Central memory CD8-positive, alpha-beta T cell (primary cell): ENCODE data around the gene NMT1.

Experiments
- ATAC-seq: fragments of 150-1000 bp; cut with Tn5 transposase; replicated peaks from 2 replicates; pipeline ENCODE4 v1.10.0; 2022; ENCODE audit warnings: mild to moderate bottlenecking, moderate FRiP score, moderate number of reproducible peaks; ENCODE audit not compliant: poor library complexity, severe bottlenecking; ENCODE audit errors: extremely low read depth
- DNase-seq, 2 donors: peaks; one replicate each; pipeline ENCODE4 v3.0.0; 2021; ENCODE audit warnings: low spot score in 2 of 2
- H3K27ac Mint-ChIP-seq: one replicate; pipeline ENCODE4 v1.8.0; 2022; ENCODE audit warnings: low read depth, mild to moderate bottlenecking, moderate library complexity, mixed read lengths
- H3K27me3 Mint-ChIP-seq: one replicate; pipeline ENCODE4 v1.8.0; 2022; ENCODE audit warnings: mixed read lengths
- H3K36me3 Mint-ChIP-seq: one replicate; pipeline ENCODE4 v1.8.0; 2022; ENCODE audit warnings: mild to moderate bottlenecking, moderate library complexity, mixed read lengths; ENCODE audit not compliant: insufficient read depth
- H3K4me1 Mint-ChIP-seq: one replicate; pipeline ENCODE4 v1.8.0; 2022; ENCODE audit warnings: mixed read lengths
- H3K4me3 Mint-ChIP-seq: one replicate; pipeline ENCODE4 v1.8.0; 2022; ENCODE audit warnings: mild to moderate bottlenecking, moderate library complexity, mixed read lengths
- H3K9me3 Mint-ChIP-seq: one replicate; pipeline ENCODE4 v1.8.0; 2022; ENCODE audit warnings: mixed read lengths

Gene NMT1

DNA sequence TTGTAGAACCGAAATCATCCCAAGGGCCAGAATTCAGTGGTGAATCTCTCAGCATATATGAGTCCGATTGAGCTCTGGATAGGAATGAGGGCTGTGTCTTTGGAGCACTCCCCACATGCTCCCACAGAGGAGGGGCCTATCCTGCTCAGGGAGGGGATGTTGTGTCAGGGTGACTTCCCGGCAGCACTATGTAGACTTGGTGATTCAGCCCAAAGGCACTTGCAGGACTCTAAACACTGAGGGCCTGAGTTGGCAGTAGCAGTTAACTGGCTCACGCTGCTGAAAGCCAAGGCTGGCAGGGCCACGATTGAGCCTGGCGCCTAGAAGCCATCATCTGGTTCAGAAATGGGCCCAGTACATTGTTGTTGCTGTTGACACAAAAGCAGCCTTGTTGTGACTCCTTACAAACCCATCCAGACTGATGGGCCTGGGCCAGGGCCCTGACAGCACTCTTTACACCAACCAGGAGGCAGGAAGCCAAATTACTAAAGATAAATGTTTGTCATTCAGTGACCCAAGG, 31.9 kb downstream of the NMT1 start:
- no peak for DNase-seq
- peaks cover 54% of the 10 kb centered on the region for H3K36me3 Mint-ChIP-seq

DNA sequence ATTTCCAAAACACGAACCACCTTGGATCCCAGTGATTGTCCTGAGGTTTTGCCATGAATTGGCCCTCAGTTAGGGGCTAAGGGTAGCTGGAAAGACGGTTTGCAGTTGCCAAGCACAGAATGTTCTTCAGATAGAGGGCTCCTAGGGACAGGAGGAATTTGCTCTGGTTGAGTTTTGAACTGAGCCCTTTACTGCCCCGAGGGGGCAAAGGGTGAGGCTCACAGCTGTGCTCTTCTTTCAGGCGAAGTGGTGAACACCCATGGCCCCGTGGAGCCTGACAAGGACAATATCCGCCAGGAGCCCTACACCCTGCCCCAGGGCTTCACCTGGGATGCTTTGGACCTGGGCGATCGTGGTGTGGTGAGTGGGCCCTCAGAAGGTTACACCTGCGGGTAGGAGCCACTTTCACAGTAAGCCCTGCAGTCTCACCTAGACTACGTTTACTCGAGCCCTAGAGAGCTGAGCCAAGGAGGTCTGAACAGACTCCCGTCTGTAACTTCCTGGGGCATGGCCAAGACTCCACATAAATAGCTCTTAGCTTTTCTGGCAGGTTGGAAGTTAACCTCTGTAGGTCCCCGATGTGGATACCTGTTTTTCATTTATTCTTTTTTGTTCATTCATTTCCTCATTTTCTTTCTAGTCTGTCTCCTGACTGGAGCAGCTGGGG, 32.5 kb downstream of the NMT1 start:
- DNase-seq (no peak), ATAC-seq (no peak)
- no peaks in the 10 kb centered on the region for H3K27me3 Mint-ChIP-seq
- H3K4me1 Mint-ChIP-seq = peaks cover 6% of the 10 kb centered on the region
- no peaks in the 10 kb centered on the region for H3K9me3 Mint-ChIP-seq
- no peak overlapping the region for H3K4me3 Mint-ChIP-seq
- no peak overlapping the region for H3K27ac Mint-ChIP-seq
- H3K36me3 Mint-ChIP-seq = peaks cover 49% of the 10 kb centered on the region

More for the DNA sequence above, 31.9 kb downstream of the NMT1 start:
- H3K9me3 Mint-ChIP-seq = no peaks in the 10 kb centered on the region
- H3K27ac Mint-ChIP-seq = no peak overlapping the region
- H3K27me3 Mint-ChIP-seq = no peaks in the 10 kb centered on the region
- peaks cover 6% of the 10 kb centered on the region for H3K4me1 Mint-ChIP-seq
- no peak for ATAC-seq
- no peak overlapping the region for H3K4me3 Mint-ChIP-seq

DNA sequence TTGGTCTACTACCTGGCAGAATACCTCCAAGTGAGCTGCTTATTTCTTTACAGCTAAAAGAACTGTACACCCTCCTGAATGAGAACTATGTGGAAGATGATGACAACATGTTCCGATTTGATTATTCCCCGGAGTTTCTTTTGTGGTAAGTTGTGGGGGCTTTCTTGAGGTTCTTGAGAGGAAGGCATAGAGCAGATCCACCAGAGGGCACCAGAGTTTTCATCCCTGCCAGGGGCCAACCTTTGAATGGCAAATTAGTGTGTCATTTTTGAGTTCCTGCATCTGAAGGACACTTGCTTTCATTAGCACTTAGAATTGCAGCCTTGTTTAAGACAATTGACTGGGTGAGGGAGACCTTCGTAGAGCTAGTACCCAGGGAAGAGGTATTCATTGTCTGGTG, 35.0 kb downstream of the NMT1 start:
- Mint-ChIP-seq H3K9me3 (no peaks in the 10 kb centered on the region), H3K4me1 (peaks cover 6% of the 10 kb centered on the region), H3K27ac (no peak overlapping the region), H3K36me3 (peaks cover 64% of the 10 kb centered on the region), H3K4me3 (no peak overlapping the region), H3K27me3 (no peaks in the 10 kb centered on the region)
- DNase-seq (no peak), ATAC-seq (no peak)

DNA sequence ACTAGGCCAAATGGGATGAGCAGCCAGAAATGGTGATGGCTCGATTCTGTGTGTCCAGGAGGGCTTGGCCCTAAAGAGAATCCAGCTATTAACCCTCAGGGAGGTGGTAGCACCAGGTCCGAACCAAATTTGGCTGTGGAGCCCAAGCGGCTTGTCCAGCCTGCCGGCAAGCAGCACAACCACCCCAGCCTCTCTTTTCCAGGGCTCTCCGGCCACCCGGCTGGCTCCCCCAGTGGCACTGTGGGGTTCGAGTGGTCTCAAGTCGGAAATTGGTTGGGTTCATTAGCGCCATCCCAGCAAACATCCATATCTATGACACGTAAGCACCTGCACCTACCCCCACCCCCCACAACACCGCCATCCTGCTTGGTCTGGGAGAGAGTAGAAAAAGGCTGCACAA, 35.8 kb downstream of the NMT1 start:
- no peak overlapping the region for H3K4me3 Mint-ChIP-seq
- H3K9me3 Mint-ChIP-seq = no peaks in the 10 kb centered on the region
- H3K27ac Mint-ChIP-seq = no peak overlapping the region
- H3K27me3 Mint-ChIP-seq = no peaks in the 10 kb centered on the region
- peaks cover 63% of the 10 kb centered on the region for H3K36me3 Mint-ChIP-seq
- ATAC-seq (no peak), DNase-seq (no peak)
- H3K4me1 Mint-ChIP-seq = peaks cover 6% of the 10 kb centered on the region

DNA sequence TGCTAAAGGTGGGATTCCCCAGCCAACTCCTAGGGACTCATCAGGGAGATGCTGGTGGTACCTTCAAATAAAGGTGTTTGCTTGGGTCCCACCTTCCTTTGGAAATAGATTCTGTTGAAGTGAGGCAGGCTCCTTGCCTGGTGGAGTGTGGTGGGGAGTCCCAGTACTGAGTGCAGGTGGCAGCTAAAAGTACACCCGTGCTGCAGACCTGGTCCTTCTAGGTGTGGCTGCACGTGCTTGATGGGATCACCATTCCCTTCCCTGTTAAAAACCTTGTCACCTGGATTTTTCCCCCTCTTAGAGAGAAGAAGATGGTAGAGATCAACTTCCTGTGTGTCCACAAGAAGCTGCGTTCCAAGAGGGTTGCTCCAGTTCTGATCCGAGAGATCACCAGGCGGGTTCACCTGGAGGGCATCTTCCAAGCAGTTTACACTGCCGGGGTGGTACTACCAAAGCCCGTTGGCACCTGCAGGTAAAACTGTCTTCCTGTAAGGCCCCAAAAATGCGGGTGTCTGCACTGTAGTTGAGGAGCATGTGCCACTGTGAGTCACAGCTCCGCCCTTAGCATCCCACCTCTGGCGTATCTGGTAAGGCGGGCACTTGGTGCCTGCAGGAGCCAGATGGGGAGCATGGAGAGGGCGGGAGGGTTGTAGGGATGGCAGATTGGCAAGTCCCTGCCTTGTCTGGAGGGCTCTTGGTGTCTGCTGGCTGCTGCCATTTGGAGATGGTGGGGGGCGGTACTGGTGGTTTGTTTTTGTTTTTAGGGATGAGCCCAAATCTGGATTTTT, 37.2 kb downstream of the NMT1 start:
- DNase-seq = no peak
- peaks cover 68% of the 10 kb centered on the region for H3K36me3 Mint-ChIP-seq

DNA sequence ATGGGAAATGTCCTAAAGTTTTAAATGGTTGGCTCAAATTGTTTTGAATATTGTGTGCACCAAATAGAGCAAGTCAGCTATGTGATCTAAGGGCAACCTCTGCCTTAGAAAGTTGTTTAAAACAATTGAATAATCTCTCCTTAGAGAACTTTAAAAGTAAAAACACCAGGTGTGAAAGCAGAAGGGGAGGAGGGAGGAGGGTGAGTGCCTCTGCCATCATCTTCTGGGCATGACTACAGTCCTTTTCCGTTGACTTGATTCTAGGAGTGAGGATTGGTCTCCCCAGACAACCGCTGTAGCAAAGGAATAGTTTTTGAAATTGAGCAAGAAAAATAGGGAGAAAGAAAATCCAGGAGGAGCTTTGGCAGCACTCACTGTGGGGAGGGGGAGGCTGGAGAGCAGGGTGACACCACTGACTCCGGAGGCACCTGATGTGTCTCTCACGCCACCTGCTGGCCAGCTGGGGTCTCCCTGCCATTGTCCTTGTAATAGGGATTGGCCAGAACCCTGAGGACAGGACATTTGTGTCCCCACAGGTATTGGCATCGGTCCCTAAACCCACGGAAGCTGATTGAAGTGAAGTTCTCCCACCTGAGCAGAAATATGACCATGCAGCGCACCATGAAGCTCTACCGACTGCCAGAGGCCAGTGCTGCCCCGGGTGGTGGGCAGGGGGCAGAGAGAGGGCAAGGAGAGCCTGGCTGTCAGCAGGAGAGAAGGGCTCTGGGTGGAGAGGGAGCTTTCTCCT, 37.9 kb downstream of the NMT1 start:
- Mint-ChIP-seq H3K27ac (no peak overlapping the region), H3K9me3 (no peaks in the 10 kb centered on the region), H3K27me3 (no peaks in the 10 kb centered on the region), H3K4me3 (no peak overlapping the region), H3K4me1 (peaks cover 6% of the 10 kb centered on the region), H3K36me3 (peaks cover 67% of the 10 kb centered on the region)
- peak; percentile 56 to 65 for DNase-seq
- peak; percentile 75 for ATAC-seq

More for the DNA sequence above, 37.2 kb downstream of the NMT1 start:
- Mint-ChIP-seq H3K27me3 (no peaks in the 10 kb centered on the region), H3K4me1 (peaks cover 6% of the 10 kb centered on the region), H3K9me3 (no peaks in the 10 kb centered on the region), H3K27ac (no peak overlapping the region), H3K4me3 (no peak overlapping the region)
- no peak for ATAC-seq

DNA sequence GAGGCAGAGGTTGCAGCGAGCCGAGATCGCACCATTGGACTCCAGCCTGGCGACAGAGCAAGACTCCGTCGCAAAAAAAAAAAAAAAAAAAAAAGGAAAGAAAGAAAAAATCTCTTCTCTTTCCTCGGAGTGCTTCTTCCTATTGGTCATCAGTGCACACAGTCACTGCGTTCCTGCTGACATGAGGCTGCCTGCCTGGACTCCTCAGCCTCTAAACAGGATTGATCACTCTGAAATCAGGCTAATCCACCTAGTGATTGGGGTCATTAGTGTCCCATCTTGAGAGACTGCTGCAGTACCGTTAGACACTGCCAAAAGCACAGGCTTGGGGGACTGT, 40.4 kb downstream of the NMT1 start:
- no peak for ATAC-seq
- peaks cover 2% of the 10 kb centered on the region for H3K4me1 Mint-ChIP-seq
- H3K4me3 Mint-ChIP-seq = no peak overlapping the region
- DNase-seq = no peak
- no peak overlapping the region for H3K27ac Mint-ChIP-seq
- H3K27me3 Mint-ChIP-seq = no peaks in the 10 kb centered on the region
- no peaks in the 10 kb centered on the region for H3K9me3 Mint-ChIP-seq
- H3K36me3 Mint-ChIP-seq = peaks cover 67% of the 10 kb centered on the region

DNA sequence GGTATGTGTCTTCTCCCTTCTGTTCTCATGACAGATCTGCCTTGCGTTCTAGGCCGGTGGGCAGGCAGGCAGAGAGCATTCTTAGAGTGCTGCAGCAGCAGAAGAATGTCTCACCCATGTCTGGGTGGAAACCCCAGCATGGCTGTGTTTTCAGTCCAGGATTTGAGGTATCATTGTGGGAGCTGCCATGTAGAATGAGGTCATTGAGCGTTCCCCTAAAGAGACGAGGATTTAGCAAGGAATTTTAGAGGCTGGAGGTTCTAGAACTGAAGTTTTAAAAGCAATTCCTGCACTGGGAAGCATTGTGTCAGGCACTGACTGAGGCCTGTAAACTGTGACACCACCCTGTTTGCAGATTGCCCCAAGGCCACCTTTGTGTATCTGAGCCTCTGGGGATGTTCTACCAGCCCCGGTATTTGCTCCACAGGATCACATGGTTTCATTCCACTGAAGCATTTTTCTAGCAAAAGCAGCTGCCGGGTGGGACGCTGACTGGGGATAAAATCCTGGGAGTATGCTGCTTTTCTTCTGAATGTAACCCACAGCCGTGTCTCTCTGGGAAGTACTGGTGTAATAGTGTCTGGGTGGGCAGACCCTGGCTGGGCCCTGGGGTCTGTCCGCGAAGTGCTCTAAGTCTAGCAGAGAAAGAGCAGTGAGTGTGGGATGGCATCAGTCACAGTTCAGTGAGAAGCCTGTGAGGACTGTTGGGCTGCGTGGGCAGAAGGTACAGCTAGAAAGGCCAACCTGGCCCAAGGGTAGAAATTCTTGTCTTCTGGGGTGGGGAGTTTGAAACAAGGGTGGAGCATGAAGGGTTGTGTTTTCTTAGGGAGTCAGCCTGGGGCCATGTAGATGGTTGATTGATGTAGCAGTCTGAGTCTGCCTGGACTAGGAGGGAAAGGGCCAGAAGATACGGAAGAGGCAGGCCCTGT, 41.0 kb downstream of the NMT1 start:
- Mint-ChIP-seq H3K9me3 (no peaks in the 10 kb centered on the region), H3K36me3 (peaks cover 69% of the 10 kb centered on the region), H3K4me3 (no peak overlapping the region), H3K4me1 (no peaks in the 10 kb centered on the region), H3K27ac (peak overlapping the region; percentile 49), H3K27me3 (no peaks in the 10 kb centered on the region)
- ATAC-seq = no peak
- DNase-seq = no peak

DNA sequence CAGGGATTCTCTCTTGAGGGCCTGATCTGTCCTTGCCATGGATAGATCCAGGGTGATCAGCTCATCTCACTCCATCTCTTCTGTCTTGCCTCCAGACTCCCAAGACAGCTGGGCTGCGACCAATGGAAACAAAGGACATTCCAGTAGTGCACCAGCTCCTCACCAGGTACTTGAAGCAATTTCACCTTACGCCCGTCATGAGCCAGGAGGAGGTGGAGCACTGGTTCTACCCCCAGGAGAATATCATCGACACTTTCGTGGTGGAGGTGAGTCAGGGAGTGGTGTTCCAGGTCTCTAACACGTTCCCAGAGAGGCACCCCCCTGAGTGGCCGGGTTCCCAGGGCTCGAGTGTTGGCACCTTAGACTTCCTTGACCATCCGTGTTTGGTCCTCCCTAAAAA, 41.7 kb downstream of the NMT1 start:
- H3K9me3 Mint-ChIP-seq = no peaks in the 10 kb centered on the region
- no peak overlapping the region for H3K27ac Mint-ChIP-seq
- peaks cover 70% of the 10 kb centered on the region for H3K36me3 Mint-ChIP-seq
- H3K27me3 Mint-ChIP-seq = no peaks in the 10 kb centered on the region
- no peak overlapping the region for H3K4me3 Mint-ChIP-seq
- no peak for DNase-seq
- ATAC-seq = no peak
- H3K4me1 Mint-ChIP-seq = no peaks in the 10 kb centered on the region

DNA sequence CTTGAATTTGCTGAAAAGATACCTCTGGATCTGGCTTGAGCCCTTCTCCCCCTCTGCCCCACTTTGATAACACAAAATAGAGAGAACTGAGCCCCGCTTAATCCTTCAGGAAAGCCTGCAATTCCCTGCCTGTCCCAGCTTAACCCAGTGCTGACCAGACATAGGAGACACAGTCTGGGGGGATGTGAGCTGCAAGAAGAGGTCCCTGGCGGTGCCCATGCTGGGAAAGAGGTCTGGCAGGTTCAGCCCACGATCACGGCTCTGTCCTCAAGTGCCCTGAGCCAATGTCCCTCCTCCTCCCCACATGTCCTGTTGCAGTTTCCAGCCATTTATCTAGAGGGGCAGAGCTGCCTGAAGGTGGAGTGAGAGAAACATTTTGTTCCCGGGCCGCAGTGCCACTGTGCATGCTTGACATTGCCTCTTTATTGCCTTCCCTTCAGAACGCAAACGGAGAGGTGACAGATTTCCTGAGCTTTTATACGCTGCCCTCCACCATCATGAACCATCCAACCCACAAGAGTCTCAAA, 42.2 kb downstream of the NMT1 start:
- Mint-ChIP-seq H3K27ac (no peak overlapping the region), H3K27me3 (no peaks in the 10 kb centered on the region)
- DNase-seq = no peak

DNA sequence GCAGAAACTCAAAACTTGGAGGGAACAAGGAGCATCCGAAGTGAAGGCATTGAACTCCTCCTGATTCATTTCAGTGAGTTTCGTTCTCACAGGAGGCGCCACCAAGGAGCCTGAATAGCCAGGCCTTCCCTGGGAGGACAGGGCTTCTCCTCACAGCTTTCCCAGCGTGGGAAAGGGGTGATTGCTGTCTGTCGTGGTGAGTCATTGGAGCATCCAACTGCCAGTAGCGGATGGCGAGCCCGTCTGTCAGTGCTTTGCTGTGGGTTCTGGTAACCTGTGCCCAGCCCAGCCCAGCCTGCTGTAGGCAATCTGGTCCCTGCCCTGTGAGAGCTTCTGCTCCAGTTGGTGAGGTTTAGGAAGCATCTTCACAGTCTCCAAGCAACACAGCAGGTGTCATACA, 42.9 kb downstream of the NMT1 start:
- peaks cover 70% of the 10 kb centered on the region for H3K36me3 Mint-ChIP-seq
- ATAC-seq = no peak
- DNase-seq = no peak
- H3K4me3 Mint-ChIP-seq = no peak overlapping the region
- H3K27me3 Mint-ChIP-seq = no peaks in the 10 kb centered on the region
- H3K27ac Mint-ChIP-seq = no peak overlapping the region
- no peaks in the 10 kb centered on the region for H3K4me1 Mint-ChIP-seq
- H3K9me3 Mint-ChIP-seq = no peaks in the 10 kb centered on the region

More for the DNA sequence above, 42.2 kb downstream of the NMT1 start:
- H3K4me3 Mint-ChIP-seq = no peak overlapping the region
- H3K36me3 Mint-ChIP-seq = peaks cover 72% of the 10 kb centered on the region
- ATAC-seq = no peak
- no peaks in the 10 kb centered on the region for H3K9me3 Mint-ChIP-seq
- no peaks in the 10 kb centered on the region for H3K4me1 Mint-ChIP-seq

DNA sequence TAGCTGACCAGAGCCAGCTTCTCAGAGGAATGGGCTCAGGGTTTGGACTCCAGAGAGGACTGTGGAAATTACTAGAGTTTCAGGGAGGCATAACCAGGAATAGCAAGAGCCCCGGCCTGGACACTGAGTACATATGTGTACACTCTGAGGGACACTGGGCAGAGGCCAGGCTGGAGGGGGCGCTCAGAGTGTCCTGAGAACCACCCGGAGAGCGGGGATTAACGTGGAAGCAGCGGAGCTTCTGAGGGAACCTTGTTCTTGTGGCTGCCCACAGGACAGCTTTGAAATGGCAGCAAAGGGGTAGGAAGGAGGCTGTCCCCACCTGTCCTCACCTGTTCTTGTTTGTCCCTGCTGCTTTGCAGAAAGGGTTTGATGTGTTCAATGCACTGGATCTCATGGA, 43.4 kb downstream of the NMT1 start:
- Mint-ChIP-seq H3K36me3 (peaks cover 70% of the 10 kb centered on the region), H3K4me1 (no peaks in the 10 kb centered on the region), H3K27ac (no peak overlapping the region), H3K27me3 (no peaks in the 10 kb centered on the region), H3K9me3 (no peaks in the 10 kb centered on the region), H3K4me3 (no peak overlapping the region)
- ATAC-seq = no peak
- no peak for DNase-seq
